Activated CD4-positive, CD25-positive, alpha-beta regulatory T cell treated with anti-CD3 and anti-CD28 coated beads, Interleukin-2, amount 50 U/mL, for 24 hours (primary cell): ENCODE measurements around the gene PRICKLE1.

Experiments
- ATAC-seq, 2 donors: fragments of 150-1000 bp; cut with Tn5 transposase; one replicate each; pipeline ENCODE4 v1.10.0; 2021; ENCODE audit warnings: mild to moderate bottlenecking in 1 of 2, moderate library complexity in 1 of 2

PRICKLE1 gene

GRCh38 chr12:42588524-42589464 lies 752 bp downstream of the PRICKLE1 start:
- ATAC-seq: no peak

GRCh38 chr12:42587601-42588523 lies 1.7 kb downstream of the PRICKLE1 start:
- no peak for ATAC-seq

GRCh38 chr12:42586268-42586667 lies 3.3 kb downstream of the PRICKLE1 start:
- no peak for ATAC-seq

GRCh38 chr12:42585841-42586216 lies 3.7 kb downstream of the PRICKLE1 start:
- no peak for ATAC-seq

GRCh38 chr12:42585154-42585840 lies 4.2 kb downstream of the PRICKLE1 start:
- no peak for ATAC-seq

GRCh38 chr12:42584651-42585111 lies 4.9 kb downstream of the PRICKLE1 start:
- ATAC-seq: no peak

GRCh38 chr12:42583016-42583415 lies 6.5 kb downstream of the PRICKLE1 start:
- no peak for ATAC-seq

- no peak for ATAC-seq
Observed at GRCh38 chr12:42582498-42582897, 7.0 kb downstream of the PRICKLE1 start.

GRCh38 chr12:42582050-42582449 lies 7.5 kb downstream of the PRICKLE1 start:
- no peak for ATAC-seq

GRCh38 chr12:42576374-42576773 lies 13.2 kb downstream of the PRICKLE1 start:
- ATAC-seq: no peak

GRCh38 chr12:42575717-42576116 lies 13.8 kb downstream of the PRICKLE1 start:
- no peak for ATAC-seq

GRCh38 chr12:42574851-42575266 lies 14.7 kb downstream of the PRICKLE1 start:
- no peak for ATAC-seq

- ATAC-seq: no peak
Observed at GRCh38 chr12:42571327-42572009, 18.1 kb downstream of the PRICKLE1 start.

- no peak for ATAC-seq
Observed at GRCh38 chr12:42570076-42570475, 19.5 kb downstream of the PRICKLE1 start.

GRCh38 chr12:42568952-42569915 lies 20.3 kb downstream of the PRICKLE1 start:
- no peak for ATAC-seq

- no peak for ATAC-seq
Observed at GRCh38 chr12:42565633-42566032, 23.9 kb downstream of the PRICKLE1 start.

- no peak for ATAC-seq
Observed at GRCh38 chr12:42564996-42565395, 24.6 kb downstream of the PRICKLE1 start.

- no peak for ATAC-seq
Observed at GRCh38 chr12:42564556-42564955, 25.0 kb downstream of the PRICKLE1 start.

GRCh38 chr12:42560977-42561376 lies 28.6 kb downstream of the PRICKLE1 start:
- no peak for ATAC-seq

GRCh38 chr12:42557586-42558172 lies 31.9 kb downstream of the PRICKLE1 start:
- no peak for ATAC-seq
